MM.1S (cell line): ENCODE measurements around the gene CD99L2.

Experiments
- DNase-seq: peaks from one replicate; pipeline ENCODE4 v3.0.0-alpha.2; 2015
- H2AFZ ChIP-seq: fragments of 300-600 bp; sonication (generic); 2 replicates; pipeline ENCODE4 v1.6.0; 2016; ENCODE audit warnings: antibody characterized with exemption, low read length
- H3F3A ChIP-seq: fragments of 300-600 bp; sonication (generic); 2 replicates; pipeline ENCODE4 v1.6.1; 2016; ENCODE audit warnings: mild to moderate bottlenecking, antibody characterized with exemption, low read length, moderate library complexity, mixed read lengths; ENCODE audit not compliant: insufficient read depth
- H3K27ac ChIP-seq: fragments of 300-600 bp; sonication (generic); 2 replicates; pipeline ENCODE4 v1.5.1; 2016; ENCODE audit warnings: mild to moderate bottlenecking, low read length
- H3K27me3 ChIP-seq: fragments of 300-600 bp; sonication (generic); replicated peaks from 2 replicates; pipeline ENCODE4 v1.6.0; 2016; ENCODE audit warnings: low read length; ENCODE audit not compliant: insufficient read depth
- H3K36me3 ChIP-seq: fragments of 300-600 bp; sonication (generic); replicated peaks from 2 replicates; pipeline ENCODE4 v1.6.1; 2016; ENCODE audit warnings: mild to moderate bottlenecking, low read length, mixed read lengths; ENCODE audit not compliant: insufficient read depth
- H3K4me1 ChIP-seq: fragments of 300-600 bp; sonication (generic); 2 replicates; pipeline ENCODE4 v1.6.1; 2016; ENCODE audit warnings: low read length, mixed read lengths
- H3K4me2 ChIP-seq: fragments of 300-600 bp; sonication (generic); 2 replicates; pipeline ENCODE4 v1.6.0; 2016; ENCODE audit warnings: low read depth, low read length
- H3K4me3 ChIP-seq: fragments of 300-600 bp; sonication (generic); 2 replicates; pipeline ENCODE4 v1.5.1; 2016; ENCODE audit warnings: low read length, mixed read lengths
- H3K79me2 ChIP-seq: fragments of 300-600 bp; sonication (generic); 2 replicates; pipeline ENCODE4 v1.6.1; 2016; ENCODE audit warnings: mixed run types, low read length, mixed read lengths
- H3K9ac ChIP-seq: fragments of 300-600 bp; sonication (generic); 2 replicates; pipeline ENCODE4 v1.6.1; 2016; ENCODE audit warnings: low read length, mixed read lengths
- H3K9me2 ChIP-seq: fragments of 300-600 bp; sonication (generic); replicated peaks from 2 replicates; pipeline ENCODE4 v1.6.1; 2016; ENCODE audit warnings: mild to moderate bottlenecking, low read length, mixed read lengths; ENCODE audit not compliant: insufficient read depth
- H3K9me3 ChIP-seq: fragments of 300-600 bp; sonication (generic); replicated peaks from 2 replicates; pipeline ENCODE4 v1.6.1; 2016; ENCODE audit warnings: mild to moderate bottlenecking, low read length, mixed read lengths; ENCODE audit not compliant: insufficient read depth
- H4K20me1 ChIP-seq: fragments of 300-600 bp; sonication (generic); 2 replicates; pipeline ENCODE4 v1.6.1; 2016; ENCODE audit warnings: mild to moderate bottlenecking, low read length, moderate library complexity, mixed read lengths; ENCODE audit not compliant: insufficient read depth
- CTCF ChIP-seq: fragments of 300-600 bp; sonication (generic); IDR thresholded peaks from 2 replicates; pipeline ENCODE4 v1.5.1; 2016; ENCODE audit warnings: antibody characterized with exemption, low read length, mixed read lengths
- EZH2 ChIP-seq: fragments of 300-600 bp; sonication (generic); optimal IDR thresholded peaks from 2 replicates; pipeline ENCODE3; 2017; ENCODE audit warnings: low read depth, mild to moderate bottlenecking, antibody characterized with exemption, low read length, mixed read lengths
- EZH2phosphoT487 ChIP-seq: fragments of 300-600 bp; sonication (generic); IDR thresholded peaks from 2 replicates; pipeline ENCODE4 v1.6.1; 2018; ENCODE audit warnings: antibody characterized with exemption, low read length

The CD99L2 gene

GRCh38 chrX:150845091-150845490 lies 53.4 kb downstream of the CD99L2 start:
- Histone ChIP-seq H2AFZ (no peak overlapping the region), H3K9me2 (no peaks in the 10 kb centered on the region), H3K4me1 (no peaks in the 10 kb centered on the region), H3K27ac (no peak overlapping the region), H3K9me3 (no peaks in the 10 kb centered on the region), H3K36me3 (no peaks in the 10 kb centered on the region), H3K27me3 (no peaks in the 10 kb centered on the region), H4K20me1 (no peaks in the 10 kb centered on the region), H3K9ac (no peak overlapping the region), H3K79me2 (peaks cover 3% of the 10 kb centered on the region; the same call in 1 of the 2 replicates), H3K4me2 (no peak overlapping the region), H3K4me3 (no peak overlapping the region), H3F3A (no peaks in the 10 kb centered on the region)
- no peak for DNase-seq
- TF ChIP-seq EZH2phosphoT487 = no peak
- no peak for TF ChIP-seq EZH2
- TF ChIP-seq CTCF = no peak

- DNase-seq = no peak
- H3K4me2 ChIP-seq = no peak overlapping the region
- TF ChIP-seq EZH2 (no peak), CTCF (no peak), EZH2phosphoT487 (no peak)
- H3K9me3 ChIP-seq = no peaks in the 10 kb centered on the region
- H3K27me3 ChIP-seq = no peaks in the 10 kb centered on the region
- no peaks in the 10 kb centered on the region for H4K20me1 ChIP-seq
- no peak overlapping the region for H3K4me3 ChIP-seq
- H3K9me2 ChIP-seq = no peaks in the 10 kb centered on the region
- no peak overlapping the region for H3K27ac ChIP-seq
- H3K79me2 ChIP-seq = peaks cover 3% of the 10 kb centered on the region; the same call in 1 of the 2 replicates
- H3F3A ChIP-seq = no peaks in the 10 kb centered on the region
- no peak overlapping the region for H3K9ac ChIP-seq
- no peak overlapping the region for H2AFZ ChIP-seq
- H3K36me3 ChIP-seq = no peaks in the 10 kb centered on the region
- no peaks in the 10 kb centered on the region for H3K4me1 ChIP-seq
These were observed 54.5 kb downstream of the CD99L2 start for GRCh38 chrX:150844016-150844415.

GRCh38 chrX:150842198-150842685 lies 56.2 kb downstream of the CD99L2 start:
- Histone ChIP-seq H3K27me3 (no peaks in the 10 kb centered on the region), H2AFZ (no peak overlapping the region), H3K79me2 (no peaks in the 10 kb centered on the region), H3K9me2 (no peaks in the 10 kb centered on the region), H3K9ac (no peak overlapping the region), H3K4me1 (no peaks in the 10 kb centered on the region), H3K9me3 (no peaks in the 10 kb centered on the region), H3K27ac (no peak overlapping the region), H3F3A (no peaks in the 10 kb centered on the region), H4K20me1 (no peaks in the 10 kb centered on the region), H3K4me2 (no peak overlapping the region), H3K4me3 (no peak overlapping the region), H3K36me3 (no peaks in the 10 kb centered on the region)
- DNase-seq = no peak
- TF ChIP-seq EZH2phosphoT487 (no peak), CTCF (no peak), EZH2 (no peak)
